Measurements from ENCODE around the gene CABLES2.

- no peak for TF ChIP-seq CTCF (IDR thresholded peaks at IDR 0.05; ENCODE audit: low read depth, low read length, poor library complexity, severe bottlenecking)
- no peak for TF ChIP-seq EZH2phosphoT487 (IDR thresholded peaks at IDR 0.05; ENCODE audit: borderline replicate concordance, low read length)
Observed at GRCh38 chr20:62408055-62408454, 970 bp upstream of the CABLES2 start.
